Measurements from ENCODE around the gene SH2D5.

The SH2D5 gene

GRCh38 chr1:20729155-20729931 lies 3.2 kb downstream of the SH2D5 start:
- TF ChIP-seq, protein P1, sequence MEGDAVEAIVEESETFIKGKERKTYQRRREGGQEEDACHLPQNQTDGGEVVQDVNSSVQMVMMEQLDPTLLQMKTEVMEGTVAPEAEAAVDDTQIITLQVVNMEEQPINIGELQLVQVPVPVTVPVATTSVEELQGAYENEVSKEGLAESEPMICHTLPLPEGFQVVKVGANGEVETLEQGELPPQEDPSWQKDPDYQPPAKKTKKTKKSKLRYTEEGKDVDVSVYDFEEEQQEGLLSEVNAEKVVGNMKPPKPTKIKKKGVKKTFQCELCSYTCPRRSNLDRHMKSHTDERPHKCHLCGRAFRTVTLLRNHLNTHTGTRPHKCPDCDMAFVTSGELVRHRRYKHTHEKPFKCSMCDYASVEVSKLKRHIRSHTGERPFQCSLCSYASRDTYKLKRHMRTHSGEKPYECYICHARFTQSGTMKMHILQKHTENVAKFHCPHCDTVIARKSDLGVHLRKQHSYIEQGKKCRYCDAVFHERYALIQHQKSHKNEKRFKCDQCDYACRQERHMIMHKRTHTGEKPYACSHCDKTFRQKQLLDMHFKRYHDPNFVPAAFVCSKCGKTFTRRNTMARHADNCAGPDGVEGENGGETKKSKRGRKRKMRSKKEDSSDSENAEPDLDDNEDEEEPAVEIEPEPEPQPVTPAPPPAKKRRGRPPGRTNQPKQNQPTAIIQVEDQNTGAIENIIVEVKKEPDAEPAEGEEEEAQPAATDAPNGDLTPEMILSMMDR (IDR thresholded peaks at IDR 0.05; ENCODE audit: low read depth, low read length), result no peak
- DNase-seq (ENCODE audit: low read depth, low spot score), result no peak
- no peak overlapping the region for H3K4me3 ChIP-seq (ENCODE audit: low read depth, low read length)
- in situ Hi-C loops (cut with HindIII; ENCODE audit: low sequenced_read_pairs), result no loop called here

DNA sequence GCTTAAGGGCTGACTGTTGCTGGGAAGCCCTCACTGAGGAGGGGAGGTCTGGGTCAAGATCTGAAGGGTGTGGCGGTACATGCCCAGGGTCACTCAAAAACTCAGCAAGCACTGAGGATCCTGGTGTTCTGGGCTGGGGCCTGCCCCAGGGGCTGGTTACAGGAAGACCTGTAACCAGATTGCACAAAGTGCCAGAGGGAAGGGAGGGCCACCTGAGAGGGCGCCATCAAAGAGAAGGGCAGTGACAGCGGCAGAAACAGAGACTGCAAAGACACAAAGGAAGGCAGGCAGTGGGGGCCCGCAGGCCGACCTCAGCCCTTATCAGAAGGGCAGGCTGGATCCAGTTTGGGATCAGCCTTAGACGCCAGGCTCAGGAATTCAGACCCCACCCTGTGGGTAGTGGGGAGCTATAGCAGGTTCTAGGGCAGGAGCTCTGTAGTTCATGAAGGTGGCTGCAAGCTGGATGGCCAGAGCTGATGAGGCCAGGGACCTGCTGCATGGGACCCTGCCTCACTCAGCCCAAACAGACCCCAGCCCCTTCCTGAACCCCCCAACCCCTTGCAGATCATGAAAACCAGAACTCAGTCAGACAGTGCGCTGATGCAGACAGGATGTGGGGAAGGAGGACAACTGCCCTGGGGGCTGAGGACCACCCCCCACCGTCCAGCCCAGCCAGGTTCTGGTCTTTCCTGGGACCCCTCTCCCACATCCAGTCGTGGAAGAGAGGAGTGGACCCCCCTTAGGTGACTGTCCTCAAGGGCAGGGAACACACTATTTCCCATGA lies 3.9 kb downstream of the SH2D5 start:
- no peak for DNase-seq (ENCODE audit: low read depth, low spot score)
- in situ Hi-C loops (cut with HindIII; ENCODE audit: low sequenced_read_pairs), result no loop called here
- no peak overlapping the region for H3K4me3 ChIP-seq (ENCODE audit: low read depth, low read length)
- TF ChIP-seq, protein P1 (IDR thresholded peaks at IDR 0.05; ENCODE audit: low read depth, low read length), result no peak

GRCh38 chr1:20727746-20728316 lies 4.7 kb downstream of the SH2D5 start:
- TF ChIP-seq, protein P1 (IDR thresholded peaks at IDR 0.05; ENCODE audit: low read depth, low read length), result peak; percentile 30
- in situ Hi-C loops (cut with HindIII; ENCODE audit: low sequenced_read_pairs), result no loop called here
- no peak for DNase-seq (ENCODE audit: low read depth, low spot score)
- no peak overlapping the region for H3K4me3 ChIP-seq (ENCODE audit: low read depth, low read length)

DNA sequence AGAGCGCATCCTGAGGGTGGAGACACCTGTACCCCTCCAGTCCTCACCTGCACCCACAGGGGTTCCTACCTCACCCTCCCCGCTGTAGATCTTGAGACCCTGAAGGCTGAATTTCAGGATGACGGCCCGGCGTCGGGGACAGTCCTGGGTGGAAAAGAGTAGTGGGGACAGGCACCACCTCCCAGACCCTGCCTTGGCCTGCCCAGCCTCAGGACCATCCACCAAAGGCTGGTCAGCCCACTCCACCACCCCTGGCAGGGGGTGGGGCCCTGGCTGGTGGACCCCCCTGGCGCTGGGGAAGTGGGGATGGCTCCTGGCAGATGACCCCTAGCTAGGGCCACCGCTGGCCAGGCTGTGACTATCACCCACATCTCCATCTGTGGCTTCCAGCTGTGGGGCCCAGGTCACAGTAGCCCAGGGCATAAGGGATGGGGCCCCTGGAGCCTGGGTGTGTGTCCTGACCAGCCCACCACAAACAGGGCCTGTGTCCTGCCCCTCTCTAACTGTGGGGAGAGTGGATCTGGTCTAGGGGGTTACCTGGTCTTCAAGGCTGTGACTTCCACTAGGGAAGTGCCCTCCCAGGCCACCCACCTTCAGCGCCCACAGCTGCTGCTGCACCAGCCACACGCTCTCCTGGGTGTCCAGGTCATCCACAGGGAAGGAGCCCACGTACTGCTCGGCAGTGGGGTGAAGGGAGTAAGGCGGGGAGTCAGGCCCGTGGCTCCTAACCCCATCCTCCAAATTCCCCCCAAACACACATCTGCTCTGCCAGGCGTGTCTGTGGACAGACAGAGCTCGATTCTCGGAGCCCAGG lies 5.4 kb downstream of the SH2D5 start:
- TF ChIP-seq, protein P1 (IDR thresholded peaks at IDR 0.05; ENCODE audit: low read depth, low read length), result no peak
- no peak overlapping the region for H3K4me3 ChIP-seq (ENCODE audit: low read depth, low read length)
- DNase-seq (ENCODE audit: low read depth, low spot score), result no peak
- in situ Hi-C loops (cut with HindIII; ENCODE audit: low sequenced_read_pairs), result no loop called here

DNA sequence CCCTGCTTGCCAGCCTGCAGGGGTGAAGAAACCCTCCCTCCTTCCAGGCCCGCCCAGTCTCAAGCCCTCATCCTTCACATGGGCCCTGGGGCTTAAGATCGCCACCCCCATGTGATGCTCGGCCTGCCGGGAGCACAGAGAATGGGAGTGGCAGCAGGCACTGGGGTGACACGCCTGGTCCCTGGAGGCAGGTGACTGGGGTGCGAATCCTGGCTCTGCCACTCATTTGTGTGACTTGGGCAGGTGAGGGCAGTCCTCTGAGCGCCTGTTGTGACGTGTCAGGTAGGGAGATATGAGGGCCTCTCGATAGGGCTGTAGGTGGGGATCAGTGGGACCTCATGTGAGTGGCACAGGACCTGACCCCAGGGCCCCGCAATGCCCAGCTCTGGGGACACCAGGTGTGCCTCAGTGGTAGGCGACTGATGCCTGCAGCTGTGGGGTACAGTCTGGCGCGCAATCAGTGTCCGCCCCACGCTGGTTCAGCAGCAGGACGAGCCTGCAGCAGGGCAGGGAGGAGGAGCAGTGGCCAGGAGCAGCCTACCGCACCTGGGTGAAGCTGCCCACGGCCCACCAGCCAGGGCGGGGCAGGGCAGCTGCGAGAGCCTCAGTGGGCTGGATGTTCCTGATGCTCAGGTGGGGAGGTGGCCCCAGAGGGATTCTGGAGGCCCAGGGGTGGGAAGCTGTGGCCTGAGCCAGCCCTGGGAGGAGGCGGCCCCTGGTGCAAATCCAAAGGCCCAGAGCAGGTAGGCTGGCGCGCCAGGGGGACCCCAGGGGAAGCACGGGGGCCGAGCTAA lies 6.2 kb downstream of the SH2D5 start:
- TF ChIP-seq, protein P1 (IDR thresholded peaks at IDR 0.05; ENCODE audit: low read depth, low read length), result no peak
- in situ Hi-C loops (cut with HindIII; ENCODE audit: low sequenced_read_pairs), result no loop called here
- no peak for DNase-seq (ENCODE audit: low read depth, low spot score)
- no peak overlapping the region for H3K4me3 ChIP-seq (ENCODE audit: low read depth, low read length)

Measured in astrocyte of the spinal cord (primary cell).